GM10248 (cell line): ENCODE data around the gene TAS2R30.
"Not testable (repeated sequence)": the region's sequence is repeated elsewhere in the genome, so short reads cannot be mapped to it uniquely, and the experiment has no call there.

ENCODE experiments used
- CTCF ChIA-PET: fragments of 300-600 bp; sonication (Branson Sonifier 250); formaldehyde crosslinking; extraction: SDS; loops from one replicate; lab custom pipeline; 2021; ENCODE audit warnings: antibody characterized with exemption; lab: Yijun Ruan, JAX
- POLR2A ChIA-PET: fragments of 350-650 bp; sonication (Branson Sonifier 250); formaldehyde crosslinking; extraction: SDS; loops from one replicate; lab custom pipeline; 2020; ENCODE audit warnings: antibody characterized with exemption; lab: Yijun Ruan, JAX
- DNase-seq: peaks from one replicate; pipeline ENCODE4 v3.0.0; 2012; ENCODE audit errors: extremely low spot score
- CTCF ChIP-seq: IDR thresholded peaks from 2 replicates; pipeline ENCODE4 v1.5.1; 2012; ENCODE audit warnings: mild to moderate bottlenecking, low read depth; ENCODE audit errors: extremely low read depth, missing control alignments, control extremely low read depth

The TAS2R30 gene

GRCh38 chr12:11106288-11106687, 28.2 kb downstream of the TAS2R30 start:
- DNase-seq: no peak
- no peak for TF ChIP-seq CTCF
- ChIA-PET CTCF (interaction anchor here (1.3 kb wide), 1 partner anchor 46 kb away, joined by 3 read pairs; no protein-coding TSS in a partner anchor), POLR2A (no interaction called here)

DNA sequence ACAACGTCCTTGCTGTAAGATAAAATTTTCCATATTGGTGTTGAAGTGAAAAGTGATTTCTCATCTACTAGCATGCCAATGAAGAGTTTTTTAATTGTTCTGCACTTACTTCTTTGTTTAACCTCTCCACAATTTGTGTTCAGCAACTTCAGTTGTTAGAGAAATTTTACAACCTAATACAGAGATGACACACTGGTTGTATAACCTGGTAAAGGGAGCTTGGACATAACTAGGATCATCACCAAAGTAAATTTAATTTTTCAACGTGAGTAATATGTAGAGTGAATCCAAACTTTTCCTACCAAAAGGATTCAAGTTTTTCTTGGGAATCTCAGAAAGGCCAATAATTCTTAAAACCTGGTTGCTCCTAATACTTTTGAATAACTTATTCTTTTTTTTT, 28.9 kb downstream of the TAS2R30 start:
- TF ChIP-seq CTCF: no peak
- ChIA-PET CTCF (no interaction called here), POLR2A (no interaction called here)
- no peak for DNase-seq

DNA sequence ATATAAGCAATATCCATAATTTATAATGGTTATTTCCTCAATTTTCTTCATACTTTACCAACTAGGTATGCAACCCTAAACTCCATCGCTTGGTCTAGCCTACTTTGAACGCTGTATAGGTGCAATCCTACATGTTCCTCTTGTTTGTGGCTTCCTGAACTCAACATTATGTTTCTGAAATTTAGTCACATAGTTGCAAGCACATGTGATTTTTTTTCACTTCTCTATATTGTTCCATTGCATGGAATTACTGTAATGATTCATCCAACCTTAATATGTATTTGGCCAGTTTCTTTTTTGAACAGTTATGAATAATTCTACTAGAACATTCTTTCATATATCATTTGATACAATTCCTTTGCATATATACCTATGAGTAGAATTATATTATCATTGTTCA, 39.5 kb downstream of the TAS2R30 start:
- CTCF ChIA-PET, DNase-seq, POLR2A ChIA-PET: not testable (repeated sequence)

GRCh38 chr12:11092128-11092527, 42.3 kb downstream of the TAS2R30 start, which contains the start of gene TAS2R43:
TSS of gene TAS2R43 (minus strand) at chr12:11092313. CDS start at chr12:11092229, 84 bp downstream.
- ChIA-PET CTCF (no interaction called here), POLR2A (no interaction called here)

GRCh38 chr12:11089246-11089645, 45.2 kb downstream of the TAS2R30 start:
- ChIA-PET POLR2A (no interaction called here), CTCF (interaction anchor here (1.4 kb wide), 1 partner anchor 10 kb away, joined by 3 read pairs; no protein-coding TSS in a partner anchor)
- no peak for TF ChIP-seq CTCF
- no peak for DNase-seq

More at GRCh38 chr12:11092128-11092527, 42.3 kb downstream of the TAS2R30 start, which contains the start of gene TAS2R43:
- no peak for DNase-seq
- TF ChIP-seq CTCF: no peak

DNA sequence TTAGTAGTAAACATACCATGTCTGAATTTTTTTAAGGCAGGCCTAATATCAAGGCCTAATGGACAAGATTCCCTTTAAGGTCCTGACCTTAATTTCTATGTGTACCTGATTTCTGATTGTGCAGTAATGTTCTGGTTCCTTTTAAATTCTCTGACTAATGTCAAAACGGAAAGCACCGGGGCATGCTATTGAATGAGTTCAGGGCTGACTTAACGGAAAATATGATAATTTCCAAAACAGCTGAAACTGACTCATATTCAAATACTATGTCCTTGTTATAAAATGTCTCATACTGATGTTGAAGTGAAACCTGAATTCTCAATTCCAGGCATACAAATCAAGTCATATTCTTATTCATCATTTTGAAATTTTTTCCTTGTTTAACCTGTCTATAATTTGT, 49.0 kb downstream of the TAS2R30 start:
- ChIA-PET CTCF (interaction anchor here (1.1 kb wide), 1 partner anchor 29 kb away, joined by 3 read pairs; no protein-coding TSS in a partner anchor), POLR2A (no interaction called here)

More for the DNA sequence above, 49.0 kb downstream of the TAS2R30 start:
- TF ChIP-seq CTCF: no peak
- DNase-seq: no peak
